Measurements from ENCODE around the gene UGT2B28. TPM values are rescaled to one million over a fixed set of nuclear protein-coding genes. Genes with fewer than 3 reads are reported as not detected.
"Not testable (repeated sequence)": the region's sequence is repeated elsewhere in the genome, so short reads cannot be mapped to it uniquely, and the experiment has no call there.

The UGT2B28 gene
- total RNA-seq, 2 donors from 2014 or later = not detected

DNA sequence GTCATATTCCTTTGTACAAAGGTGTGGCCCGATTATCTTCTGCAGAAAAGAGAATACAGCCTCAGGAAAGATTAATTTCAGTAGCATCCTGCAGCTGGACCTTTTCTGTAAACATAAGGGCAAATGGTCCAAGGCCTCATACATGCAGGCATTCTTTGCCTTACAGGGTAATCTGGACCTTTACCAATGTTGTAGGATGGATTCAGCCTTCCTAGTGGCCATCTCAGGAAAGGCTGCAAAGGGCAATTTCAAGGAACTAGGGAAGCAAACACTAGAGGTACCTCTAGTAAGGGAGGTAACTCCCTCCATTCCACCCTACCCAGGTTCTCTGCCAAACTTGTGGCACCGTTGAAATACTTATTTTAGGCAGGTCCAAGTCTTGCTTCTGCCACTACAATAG lies 43.0 kb downstream of the UGT2B28 start:
- H3K4me3 ChIP-seq = no peak overlapping the region
- H3K27ac ChIP-seq = no peak overlapping the region
- no peak for TF ChIP-seq POLR2AphosphoS5 (IDR thresholded peaks at IDR 0.05)
- no peak for TF ChIP-seq POLR2A (IDR thresholded peaks at IDR 0.05)
- no peaks in the 10 kb centered on the region for H3K27me3 ChIP-seq (replicated peaks; ENCODE audit: insufficient read depth)
- intact Hi-C loops (cut with DNase I) = no loop called here
- H3K36me3 ChIP-seq = no peaks in the 10 kb centered on the region
- no peaks in the 10 kb centered on the region for H3K4me1 ChIP-seq (replicated peaks)
- DNase-seq (ENCODE audit: low spot score) = no peak
- H3K9me3 ChIP-seq = no peaks in the 10 kb centered on the region
- WGBS = 74% methylated on average over 2 of the region's 2 CpGs

DNA sequence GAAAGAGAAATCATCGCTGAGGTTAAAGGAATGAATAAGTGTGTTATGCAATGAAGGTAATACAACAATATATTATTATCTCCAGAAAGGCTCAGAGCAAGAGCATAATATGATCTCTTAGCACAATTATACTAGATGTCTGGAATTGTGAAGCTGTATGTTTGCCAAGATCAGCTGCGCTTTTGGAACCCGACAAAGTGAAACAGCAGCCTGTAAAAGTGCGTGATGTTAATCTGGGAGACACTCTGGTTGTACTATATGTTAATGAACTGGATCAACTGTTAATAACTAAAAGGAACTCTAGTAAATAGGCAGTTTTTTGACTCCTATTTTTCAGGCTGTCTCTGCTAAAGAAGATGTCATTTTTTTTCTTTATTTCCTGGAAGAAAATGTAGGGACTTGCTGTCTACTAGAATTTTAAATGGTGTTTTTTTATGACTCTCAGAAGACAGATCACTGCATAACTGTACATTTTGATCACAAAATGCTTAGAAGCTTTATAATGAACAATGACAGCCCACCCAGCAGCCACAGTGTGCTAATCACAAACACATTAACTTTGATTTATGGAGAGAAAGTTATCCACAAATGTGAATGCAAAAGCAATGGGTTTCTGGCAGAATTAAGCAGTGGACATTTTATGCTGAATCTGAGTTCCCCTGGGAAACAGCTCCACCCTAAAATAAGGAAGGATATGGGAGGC lies 50.2 kb downstream of the UGT2B28 start:
- Histone ChIP-seq H3K9me3 (no peaks in the 10 kb centered on the region), H3K36me3 (no peaks in the 10 kb centered on the region), H3K27ac (no peak overlapping the region), H3K4me1 (replicated peaks) (no peaks in the 10 kb centered on the region), H3K27me3 (replicated peaks; ENCODE audit: insufficient read depth) (no peaks in the 10 kb centered on the region), H3K4me3 (peak overlapping the region in 1 of 2 donors; percentile 5)
- WGBS = 16% methylated on average over 4 of the region's 4 CpGs
- TF ChIP-seq POLR2A (IDR thresholded peaks at IDR 0.05) (no peak), POLR2AphosphoS5 (IDR thresholded peaks at IDR 0.05) (peak; percentile 6)
- no peak for DNase-seq (ENCODE audit: low spot score)
- intact Hi-C loops (cut with DNase I) = no loop called here

DNA sequence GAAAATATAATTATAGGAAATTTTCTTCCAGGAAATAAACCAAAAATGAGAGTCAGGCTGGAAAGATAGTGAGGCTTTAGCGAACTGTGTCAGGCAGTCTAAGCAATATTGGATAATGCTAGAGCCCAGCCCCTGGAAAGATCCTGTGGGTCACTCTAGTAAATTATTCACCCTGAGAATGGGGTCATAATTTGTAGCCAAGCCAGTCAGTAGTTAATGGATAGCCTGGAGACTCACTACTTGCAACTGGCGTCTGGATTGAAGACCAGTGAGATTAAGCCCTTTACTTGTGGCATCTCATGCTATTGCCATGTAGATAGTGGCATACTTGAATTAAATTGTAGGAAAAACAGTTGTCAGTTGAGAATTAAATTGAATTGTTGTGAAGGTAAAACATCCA lies 51.0 kb downstream of the UGT2B28 start:
- H3K4me3 ChIP-seq; H3K27me3 ChIP-seq (replicated peaks; ENCODE audit: insufficient read depth); H3K4me1 ChIP-seq (replicated peaks); H3K36me3 ChIP-seq; H3K27ac ChIP-seq; intact Hi-C loops (cut with DNase I); DNase-seq (ENCODE audit: low spot score); H3K9me3 ChIP-seq: not testable (repeated sequence)
- 95% methylated on average over 2 of the region's 2 CpGs for WGBS

DNA sequence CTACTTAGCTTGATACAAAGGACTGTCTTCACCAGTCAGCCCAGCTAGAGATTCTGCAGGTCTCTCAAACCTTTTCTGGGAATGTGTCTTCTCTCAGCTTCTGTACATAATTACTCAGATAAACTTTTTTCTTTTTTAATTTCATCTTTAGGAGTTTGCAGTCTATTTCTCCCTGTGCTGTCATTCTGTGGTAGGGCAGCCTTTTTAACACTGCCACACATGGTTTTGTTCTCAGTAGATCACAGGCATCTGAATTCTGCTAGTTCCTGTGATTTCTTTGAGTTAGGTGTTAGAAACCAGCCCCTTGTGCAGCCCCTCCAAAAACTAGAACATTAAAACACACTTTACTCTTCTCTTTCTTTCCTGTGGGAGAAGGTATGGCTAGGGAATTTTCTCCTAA lies 55.2 kb downstream of the UGT2B28 start:
- H3K27me3 ChIP-seq (replicated peaks; ENCODE audit: insufficient read depth); H3K27ac ChIP-seq; H3K4me1 ChIP-seq (replicated peaks); H3K4me3 ChIP-seq; intact Hi-C loops (cut with DNase I); H3K36me3 ChIP-seq; DNase-seq (ENCODE audit: low spot score); H3K9me3 ChIP-seq: not testable (repeated sequence)

DNA sequence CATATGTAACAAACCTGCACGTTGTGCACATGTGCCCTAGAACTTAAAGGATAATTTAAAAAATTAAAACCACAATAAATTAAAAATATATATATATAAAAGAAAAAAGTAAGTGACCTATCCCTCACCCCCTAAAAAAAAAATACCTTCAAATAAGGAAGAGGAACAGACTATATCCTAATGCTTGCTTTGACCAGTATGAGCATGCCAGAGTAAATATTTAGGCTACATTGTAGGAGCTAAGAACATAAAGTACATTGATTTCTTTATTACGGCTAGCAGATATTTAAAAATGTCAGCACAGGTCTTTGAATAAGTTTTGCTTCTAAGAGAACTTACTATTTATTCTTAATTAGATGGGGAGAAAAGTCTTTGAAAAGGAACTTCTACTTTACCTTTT lies 62.8 kb downstream of the UGT2B28 start:
- H3K27me3 ChIP-seq (replicated peaks; ENCODE audit: insufficient read depth); H3K4me1 ChIP-seq (replicated peaks); DNase-seq (ENCODE audit: low spot score); H3K4me3 ChIP-seq; H3K36me3 ChIP-seq; H3K9me3 ChIP-seq; intact Hi-C loops (cut with DNase I): not testable (repeated sequence)
- peak overlapping the region; percentile 8 to 48 for H3K27ac ChIP-seq
- WGBS = 46% methylated on average over 2 of the region's 2 CpGs

DNA sequence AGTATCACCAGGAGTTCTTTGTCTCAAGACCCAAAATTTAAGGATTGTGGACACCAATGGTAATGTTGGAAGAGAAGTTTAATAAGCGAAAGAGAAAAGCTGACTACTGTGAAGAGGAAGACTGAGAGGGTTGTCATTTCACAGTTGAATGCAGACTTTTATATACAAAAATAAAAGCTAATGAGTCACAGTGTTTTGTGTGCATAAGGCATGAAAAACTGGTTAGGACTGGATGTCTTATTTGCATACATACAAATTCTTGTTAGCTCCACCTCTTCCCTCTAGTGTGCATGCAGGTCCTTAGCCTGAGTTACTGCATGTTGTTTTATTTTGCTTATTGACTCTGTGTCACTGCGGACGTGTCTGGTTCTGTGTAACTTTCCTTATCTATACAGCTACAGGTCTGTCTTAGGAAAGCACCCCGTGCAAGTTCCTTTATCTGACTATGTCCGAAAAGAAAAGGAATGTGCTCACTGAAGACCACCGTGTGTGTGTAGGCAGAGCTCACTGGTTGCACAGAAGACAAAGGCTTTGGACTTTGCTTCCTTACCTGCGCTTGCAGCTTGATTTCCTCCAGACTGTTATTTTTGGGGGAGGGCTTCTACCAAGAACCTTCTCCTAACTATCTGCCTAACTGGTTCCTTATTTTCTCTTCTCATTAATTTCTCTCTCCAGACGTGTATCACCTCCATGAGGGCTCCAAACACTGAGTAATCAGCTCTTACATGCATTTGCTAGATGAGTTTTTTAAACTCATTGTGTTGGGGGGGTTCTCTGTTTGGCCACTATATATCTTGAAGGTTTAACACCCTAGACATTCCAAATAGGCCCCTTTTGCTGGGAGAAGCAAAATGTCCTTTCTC lies 63.5 kb downstream of the UGT2B28 start:
- H3K4me3 ChIP-seq; H3K27me3 ChIP-seq (replicated peaks; ENCODE audit: insufficient read depth); H3K36me3 ChIP-seq; H3K9me3 ChIP-seq; DNase-seq (ENCODE audit: low spot score); H3K4me1 ChIP-seq (replicated peaks); intact Hi-C loops (cut with DNase I): not testable (repeated sequence)
- WGBS = 44% methylated on average over 8 of the region's 8 CpGs
- peak overlapping the region; percentile 8 to 48 for H3K27ac ChIP-seq

Other genes with a start within 250 kb of the UGT2B28 start
- not detected for gene UGT2B7, start 184.0 kb upstream of the UGT2B28 start, total RNA-seq
- gene UGT2B11, start 65.7 kb upstream of the UGT2B28 start, total RNA-seq = not detected
- under 1 TPM in 1 of 2 donors, not detected in 1; 0.14 TPM for gene UGT2B4, start 215.4 kb downstream of the UGT2B28 start, total RNA-seq

Measured in prostate gland (tissue), 2 donors.